ENCODE measurements around the gene LCE3B.

The LCE3B gene

DNA sequence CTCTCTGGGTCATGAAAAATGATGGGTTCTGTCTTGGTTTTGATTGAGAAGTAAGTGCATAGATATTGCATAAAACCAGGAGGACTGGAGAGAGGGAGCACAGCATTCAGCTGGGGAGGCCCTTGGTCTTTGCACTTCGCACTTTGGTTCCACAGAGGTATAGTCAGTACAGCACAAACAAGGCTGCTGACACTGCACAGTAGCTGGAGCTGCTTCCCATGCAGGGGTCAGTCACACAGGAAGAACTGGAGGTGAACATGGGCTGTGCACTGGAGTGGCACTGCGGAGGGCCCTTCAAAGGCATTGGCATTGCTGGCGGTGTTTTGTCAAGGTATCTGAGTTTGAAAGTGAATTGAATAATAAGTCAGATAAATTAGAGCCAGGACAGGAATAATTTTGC is 45.0 kb downstream of the LCE3B start:
- no peak for DNase-seq (ENCODE audit: low spot score)

DNA sequence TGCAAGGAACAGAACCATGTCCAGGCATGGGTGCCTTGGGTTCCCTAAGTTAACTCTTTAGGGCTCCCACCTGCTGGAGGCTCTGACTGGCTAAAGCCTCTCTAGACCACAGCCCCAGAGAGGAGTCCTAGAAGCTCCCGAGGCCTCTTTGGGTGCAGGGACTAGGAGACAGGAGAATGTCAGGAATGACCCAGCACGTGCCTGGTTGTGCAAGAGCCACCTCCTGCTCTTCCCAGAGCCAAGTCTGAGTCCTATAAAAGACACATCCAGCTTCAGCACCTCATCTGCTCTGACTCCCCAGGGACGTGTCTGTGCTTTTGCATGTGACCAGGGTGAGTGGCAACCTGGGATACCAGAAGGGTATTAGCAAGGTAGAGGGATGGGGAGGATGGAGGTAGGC is 49.5 kb downstream of the LCE3B start, which contains the start of gene LCE2D:
Gene LCE2D, plus strand, starts transcription at position 283 of the 400 bp plus-strand sequence. CDS start 726 bp downstream, outside the sequence.
- DNase-seq (ENCODE audit: low spot score), result no peak

Measured in COLO829 (cell line).